Measurements from ENCODE around the gene OSTN.

GRCh38 chr3:191210032-191210431 is 11.0 kb downstream of the OSTN start:
- TF ChIP-seq CTCF (IDR thresholded peaks at IDR 0.05), result no peak
- TF ChIP-seq CEBPB (IDR thresholded peaks at IDR 0.05), result no peak
- no peak for TF ChIP-seq MAX (IDR thresholded peaks at IDR 0.05)

All from A549 (cell line).